ENCODE data around the gene RPL3. TPM values are rescaled to one million over a fixed set of nuclear protein-coding genes. Genes with fewer than 3 reads are reported as not detected.

The RPL3 gene
- total and polyA plus RNA-seq, 4 donors = 1,521 to 2,749 (median 1,961) TPM

GRCh38 chr22:39352306-39352891 is 33.0 kb upstream of the RPL3 start:
- no peak for ATAC-seq (ENCODE audit: insufficient read depth, low FRiP score)
- Histone ChIP-seq H3K27ac (ENCODE audit: low read depth in 1 of 2, low read length in 1 of 2) (no peak overlapping the region), H3K27me3 (ENCODE audit: control insufficient read depth in 3 of 3, insufficient read depth in 3 of 3, low read length in 2 of 3) (no peaks in the 10 kb centered on the region), H3K36me3 (ENCODE audit: control insufficient read depth in 4 of 4, insufficient read depth in 4 of 4, low read length in 4 of 4) (no peaks in the 10 kb centered on the region), H3K4me3 (no peak overlapping the region), H3K9me3 (ENCODE audit: control insufficient read depth in 4 of 4, insufficient read depth in 3 of 4, low read length in 3 of 4) (no peaks in the 10 kb centered on the region), H3K9ac (ENCODE audit: insufficient read depth in 1 of 2, low read length in 2 of 2) (no peak overlapping the region), H3K4me1 (ENCODE audit: control insufficient read depth in 5 of 5, insufficient read depth in 5 of 5, low read length in 5 of 5) (peaks cover 0 to 22% (median 12%) of the 10 kb centered on the region in 5 donors)
- no peak for DNase-seq
- 78 to 81% methylated on average over 7 of the region's 7 CpGs for WGBS, 2 donors
- TF ChIP-seq CTCF (IDR thresholded peaks at IDR 0.05; ENCODE audit: control extremely low read depth, extremely low read depth) = no peak

- DNase-seq (no peak), ATAC-seq (ENCODE audit: insufficient read depth, low FRiP score) (no peak)
- Histone ChIP-seq H3K27ac (ENCODE audit: low read depth in 1 of 2, low read length in 1 of 2) (no peak overlapping the region), H3K27me3 (ENCODE audit: control insufficient read depth in 3 of 3, insufficient read depth in 3 of 3, low read length in 2 of 3) (no peaks in the 10 kb centered on the region), H3K36me3 (ENCODE audit: control insufficient read depth in 4 of 4, insufficient read depth in 4 of 4, low read length in 4 of 4) (no peaks in the 10 kb centered on the region), H3K4me1 (ENCODE audit: control insufficient read depth in 5 of 5, insufficient read depth in 5 of 5, low read length in 5 of 5) (peaks cover 0 to 22% (median 12%) of the 10 kb centered on the region in 5 donors), H3K4me3 (no peak overlapping the region), H3K9me3 (ENCODE audit: control insufficient read depth in 4 of 4, insufficient read depth in 3 of 4, low read length in 3 of 4) (no peaks in the 10 kb centered on the region), H3K9ac (ENCODE audit: insufficient read depth in 1 of 2, low read length in 2 of 2) (no peak overlapping the region)
- 37 to 61% methylated on average over 8 of the region's 8 CpGs for WGBS, 2 donors
- no peak for TF ChIP-seq CTCF (IDR thresholded peaks at IDR 0.05; ENCODE audit: control extremely low read depth, extremely low read depth)
Measured at GRCh38 chr22:39351689-39352214, 32.3 kb upstream of the RPL3 start.

- no peaks in the 10 kb centered on the region for H3K27me3 ChIP-seq (ENCODE audit: control insufficient read depth in 3 of 3, insufficient read depth in 3 of 3, low read length in 2 of 3)
- DNase-seq (no peak), ATAC-seq (ENCODE audit: insufficient read depth, low FRiP score) (no peak)
- H3K9ac ChIP-seq (ENCODE audit: insufficient read depth in 1 of 2, low read length in 2 of 2) = peak overlapping the region; percentile 39 to 54
- no peak overlapping the region for H3K4me3 ChIP-seq
- peak overlapping the region in 1 of 2 donors; percentile 64 for H3K27ac ChIP-seq (ENCODE audit: low read depth in 1 of 2, low read length in 1 of 2)
- no peak for TF ChIP-seq CTCF (IDR thresholded peaks at IDR 0.05; ENCODE audit: control extremely low read depth, extremely low read depth)
- H3K9me3 ChIP-seq (ENCODE audit: control insufficient read depth in 4 of 4, insufficient read depth in 3 of 4, low read length in 3 of 4) = no peaks in the 10 kb centered on the region
- H3K4me1 ChIP-seq (ENCODE audit: control insufficient read depth in 5 of 5, insufficient read depth in 5 of 5, low read length in 5 of 5) = peaks cover 0 to 22% (median 12%) of the 10 kb centered on the region in 5 donors
- WGBS, 2 donors = 51 to 61% methylated on average over 14 of the region's 14 CpGs
- no peaks in the 10 kb centered on the region for H3K36me3 ChIP-seq (ENCODE audit: control insufficient read depth in 4 of 4, insufficient read depth in 4 of 4, low read length in 4 of 4)
Measured at GRCh38 chr22:39350757-39351688, 31.6 kb upstream of the RPL3 start.

All from lung (tissue), 12 donors.